Measurements from ENCODE around the gene PUM2. TPM values are rescaled to one million over a fixed set of nuclear protein-coding genes. Genes with fewer than 3 reads are reported as not detected.

The PUM2 gene
- total and polyA plus RNA-seq, 4 donors = 18.5 to 61.0 (median 35.1) TPM

- no peaks in the 10 kb centered on the region for H3K36me3 ChIP-seq (ENCODE audit: control insufficient read depth in 4 of 4, insufficient read depth in 3 of 4, low read depth in 1 of 4, low read length in 3 of 4)
These were observed 117.8 kb downstream of the PUM2 start for GRCh38 chr2:20232837-20233207.

GRCh38 chr2:20231598-20232026, 119.0 kb downstream of the PUM2 start:
- H3K4me3 ChIP-seq (ENCODE audit: low read depth in 1 of 3, low read length in 3 of 3) = no peak overlapping the region
- H3K27me3 ChIP-seq (ENCODE audit: control insufficient read depth in 4 of 4, insufficient read depth in 4 of 4, low read length in 3 of 4) = no peaks in the 10 kb centered on the region
- no peak overlapping the region for H3K9ac ChIP-seq (ENCODE audit: low read depth in 1 of 2, low read length in 2 of 2)
- no peaks in the 10 kb centered on the region for H3K4me1 ChIP-seq (ENCODE audit: control insufficient read depth in 4 of 4, insufficient read depth in 4 of 4, low read length in 3 of 4)
- H3K9me3 ChIP-seq (ENCODE audit: control insufficient read depth in 4 of 4, low read length in 3 of 4) = no peaks in the 10 kb centered on the region
- no peak for TF ChIP-seq JUND (IDR thresholded peaks at IDR 0.05)
- H3K36me3 ChIP-seq (ENCODE audit: control insufficient read depth in 4 of 4, insufficient read depth in 3 of 4, low read depth in 1 of 4, low read length in 3 of 4) = no peaks in the 10 kb centered on the region
- WGBS = 76% methylated on average over 6 of the region's 6 CpGs
- DNase-seq (ENCODE audit: low spot score) = no peak
- no peak overlapping the region for H3K27ac ChIP-seq (ENCODE audit: low read depth in 1 of 2, low read length in 2 of 2)

More at GRCh38 chr2:20232837-20233207, 117.8 kb downstream of the PUM2 start:
- Histone ChIP-seq H3K4me1 (ENCODE audit: control insufficient read depth in 4 of 4, insufficient read depth in 4 of 4, low read length in 3 of 4) (no peaks in the 10 kb centered on the region), H3K9me3 (ENCODE audit: control insufficient read depth in 4 of 4, low read length in 3 of 4) (no peaks in the 10 kb centered on the region), H3K27ac (ENCODE audit: low read depth in 1 of 2, low read length in 2 of 2) (no peak overlapping the region), H3K27me3 (ENCODE audit: control insufficient read depth in 4 of 4, insufficient read depth in 4 of 4, low read length in 3 of 4) (no peaks in the 10 kb centered on the region), H3K9ac (ENCODE audit: low read depth in 1 of 2, low read length in 2 of 2) (no peak overlapping the region), H3K4me3 (ENCODE audit: low read depth in 1 of 3, low read length in 3 of 3) (no peak overlapping the region)
- no peak for DNase-seq (ENCODE audit: low spot score)
- 96% methylated on average over 5 of the region's 5 CpGs for WGBS
- no peak for TF ChIP-seq HNF4A (conservative IDR thresholded peaks at IDR 0.05)
- TF ChIP-seq SP1 (IDR thresholded peaks at IDR 0.05) = no peak
- no peak for TF ChIP-seq GABPA (IDR thresholded peaks at IDR 0.05 in 1 of 2, conservative IDR thresholded peaks at IDR 0.05 in 1 of 2)
- no peak for TF ChIP-seq JUND (IDR thresholded peaks at IDR 0.05)
- no peak for TF ChIP-seq RXRA (IDR thresholded peaks at IDR 0.05)
- no peak for TF ChIP-seq FOXA1 (IDR thresholded peaks at IDR 0.05)

- H3K9me3 ChIP-seq (ENCODE audit: control insufficient read depth in 4 of 4, low read length in 3 of 4) = no peaks in the 10 kb centered on the region
- H3K36me3 ChIP-seq (ENCODE audit: control insufficient read depth in 4 of 4, insufficient read depth in 3 of 4, low read depth in 1 of 4, low read length in 3 of 4) = no peaks in the 10 kb centered on the region
- H3K27ac ChIP-seq (ENCODE audit: low read depth in 1 of 2, low read length in 2 of 2) = no peak overlapping the region
- H3K27me3 ChIP-seq (ENCODE audit: control insufficient read depth in 4 of 4, insufficient read depth in 4 of 4, low read length in 3 of 4) = no peaks in the 10 kb centered on the region
- no peak for DNase-seq (ENCODE audit: low spot score)
- peaks cover 0 to 5% (median 1%) of the 10 kb centered on the region in 4 donors for H3K4me1 ChIP-seq (ENCODE audit: control insufficient read depth in 4 of 4, insufficient read depth in 4 of 4, low read length in 3 of 4)
- H3K4me3 ChIP-seq (ENCODE audit: low read depth in 1 of 3, low read length in 3 of 3) = no peak overlapping the region
- 87% methylated on average over 6 of the region's 6 CpGs for WGBS
- no peak overlapping the region for H3K9ac ChIP-seq (ENCODE audit: low read depth in 1 of 2, low read length in 2 of 2)
- no peak for TF ChIP-seq GABPA (IDR thresholded peaks at IDR 0.05 in 1 of 2, conservative IDR thresholded peaks at IDR 0.05 in 1 of 2)
- no peak for TF ChIP-seq HNF4G (IDR thresholded peaks at IDR 0.05)
- no peak for TF ChIP-seq EGR1 (IDR thresholded peaks at IDR 0.05; ENCODE audit: low read depth in 2 of 2)
- TF ChIP-seq SP1 (IDR thresholded peaks at IDR 0.05) = no peak
- no peak for TF ChIP-seq HNF4A (conservative IDR thresholded peaks at IDR 0.05)
- TF ChIP-seq YY1 (IDR thresholded peaks at IDR 0.05) = no peak
- no peak for TF ChIP-seq REST (IDR thresholded peaks at IDR 0.05)
- no peak for TF ChIP-seq CTCF (IDR thresholded peaks at IDR 0.05; ENCODE audit: low read depth, low read length, missing input control)
- no peak for TF ChIP-seq TAF1 (conservative IDR thresholded peaks at IDR 0.05)
- TF ChIP-seq RXRA (IDR thresholded peaks at IDR 0.05) = no peak
- TF ChIP-seq MAX (IDR thresholded peaks at IDR 0.05) = no peak
- TF ChIP-seq FOXA1 (IDR thresholded peaks at IDR 0.05) = no peak
- TF ChIP-seq ZBTB33 (IDR thresholded peaks at IDR 0.05) = no peak
- no peak for TF ChIP-seq FOXA2 (IDR thresholded peaks at IDR 0.05)
- TF ChIP-seq ATF3 (IDR thresholded peaks at IDR 0.05) = no peak
These were observed 119.5 kb downstream of the PUM2 start for GRCh38 chr2:20231159-20231558.

Data from liver (tissue), 9 donors.